ENCODE data around the gene MYO3B. TPM values are rescaled to one million over a fixed set of nuclear protein-coding genes. Genes with fewer than 3 reads are reported as not detected.

MYO3B gene
- total RNA-seq, 1 donor from 2014 or later: 27.3 TPM

DNA sequence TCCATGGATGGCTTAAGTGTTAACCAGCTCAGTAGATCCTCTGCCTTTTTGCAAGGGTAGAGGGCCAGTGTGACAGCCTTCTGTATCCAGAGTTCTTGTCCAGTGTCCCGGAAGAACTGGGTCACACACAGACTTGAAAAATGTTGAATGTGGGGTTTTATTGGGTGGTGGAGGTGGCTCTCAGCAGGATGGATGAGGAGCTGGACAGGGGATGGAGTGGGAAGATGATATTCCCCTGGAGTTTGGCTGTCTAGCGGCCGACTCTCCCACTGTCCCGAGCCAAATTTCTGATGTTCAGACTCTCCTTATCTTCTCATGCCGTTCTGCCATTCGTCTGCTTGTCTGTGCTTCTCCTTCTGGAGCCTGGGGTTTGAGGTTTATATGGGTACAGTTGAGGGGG, 72.6 kb downstream of the MYO3B start:
- Mint-ChIP-seq H3K36me3 (no peaks in the 10 kb centered on the region), H3K27me3 (ENCODE audit: insufficient read depth, low read depth) (peaks cover 4% of the 10 kb centered on the region), H3K9me3 (peaks cover 2% of the 10 kb centered on the region), H3K4me3 (no peak overlapping the region), H3K4me1 (no peaks in the 10 kb centered on the region), H3K27ac (no peak overlapping the region)
- Histone ChIP-seq H4K20me1 (ENCODE audit: low read depth) (no peaks in the 10 kb centered on the region), H3K27ac (no peak overlapping the region), H2AFZ (replicated peaks) (no peak overlapping the region), H3K36me3 (no peaks in the 10 kb centered on the region), H3K4me1 (no peaks in the 10 kb centered on the region), H3K9ac (no peak overlapping the region), H3K27me3 (no peaks in the 10 kb centered on the region), H3K4me3 (no peak overlapping the region), H3F3A (ENCODE audit: low read depth) (no peaks in the 10 kb centered on the region), H3K79me2 (ENCODE audit: low read depth) (no peaks in the 10 kb centered on the region), H3K9me3 (ENCODE audit: low read depth) (no peaks in the 10 kb centered on the region), H3K4me2 (no peak overlapping the region)
- no peak for DNase-seq (ENCODE audit: low spot score)
- TF ChIP-seq, protein P1, sequence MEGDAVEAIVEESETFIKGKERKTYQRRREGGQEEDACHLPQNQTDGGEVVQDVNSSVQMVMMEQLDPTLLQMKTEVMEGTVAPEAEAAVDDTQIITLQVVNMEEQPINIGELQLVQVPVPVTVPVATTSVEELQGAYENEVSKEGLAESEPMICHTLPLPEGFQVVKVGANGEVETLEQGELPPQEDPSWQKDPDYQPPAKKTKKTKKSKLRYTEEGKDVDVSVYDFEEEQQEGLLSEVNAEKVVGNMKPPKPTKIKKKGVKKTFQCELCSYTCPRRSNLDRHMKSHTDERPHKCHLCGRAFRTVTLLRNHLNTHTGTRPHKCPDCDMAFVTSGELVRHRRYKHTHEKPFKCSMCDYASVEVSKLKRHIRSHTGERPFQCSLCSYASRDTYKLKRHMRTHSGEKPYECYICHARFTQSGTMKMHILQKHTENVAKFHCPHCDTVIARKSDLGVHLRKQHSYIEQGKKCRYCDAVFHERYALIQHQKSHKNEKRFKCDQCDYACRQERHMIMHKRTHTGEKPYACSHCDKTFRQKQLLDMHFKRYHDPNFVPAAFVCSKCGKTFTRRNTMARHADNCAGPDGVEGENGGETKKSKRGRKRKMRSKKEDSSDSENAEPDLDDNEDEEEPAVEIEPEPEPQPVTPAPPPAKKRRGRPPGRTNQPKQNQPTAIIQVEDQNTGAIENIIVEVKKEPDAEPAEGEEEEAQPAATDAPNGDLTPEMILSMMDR (IDR thresholded peaks at IDR 0.05): no peak
- no peak for TF ChIP-seq EZH2phosphoT487 (IDR thresholded peaks at IDR 0.05)
- no peak for TF ChIP-seq EZH2 (IDR thresholded peaks at IDR 0.05)

DNA sequence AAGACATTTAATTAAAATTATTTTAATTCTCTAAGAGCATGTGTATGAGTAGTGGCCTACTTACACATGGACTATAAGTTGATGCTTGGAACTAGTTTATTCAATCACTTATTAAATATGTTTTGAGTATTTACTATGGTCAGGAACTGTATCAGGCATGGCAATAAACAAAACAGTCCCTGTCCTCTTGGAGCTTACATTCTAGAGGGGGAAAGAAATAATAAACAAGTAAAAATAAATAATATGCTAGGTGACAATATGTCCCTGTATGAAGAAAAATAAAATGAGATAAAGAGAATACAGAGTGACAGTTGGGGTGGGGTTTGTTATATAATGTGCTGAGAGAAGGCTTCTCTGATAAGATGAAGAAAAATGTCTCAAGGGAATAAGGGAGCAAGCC, 74.5 kb downstream of the MYO3B start:
- no peaks in the 10 kb centered on the region for H3K9me3 ChIP-seq (ENCODE audit: low read depth)
- no peak overlapping the region for H3K4me3 ChIP-seq
- H3K4me1 ChIP-seq: no peaks in the 10 kb centered on the region
- Mint-ChIP-seq H3K4me1 (no peaks in the 10 kb centered on the region), H3K4me3 (no peak overlapping the region), H3K36me3 (no peaks in the 10 kb centered on the region), H3K9me3 (peaks cover 4% of the 10 kb centered on the region), H3K27ac (no peak overlapping the region), H3K27me3 (ENCODE audit: insufficient read depth, low read depth) (peaks cover 4% of the 10 kb centered on the region)
- H3K4me2 ChIP-seq: no peak overlapping the region
- no peak overlapping the region for H2AFZ ChIP-seq (replicated peaks)
- no peak for TF ChIP-seq EZH2 (IDR thresholded peaks at IDR 0.05)
- TF ChIP-seq, protein P1 (IDR thresholded peaks at IDR 0.05): no peak
- no peak for TF ChIP-seq EZH2phosphoT487 (IDR thresholded peaks at IDR 0.05)
- H3K36me3 ChIP-seq: no peaks in the 10 kb centered on the region
- no peaks in the 10 kb centered on the region for H3K79me2 ChIP-seq (ENCODE audit: low read depth)
- no peak overlapping the region for H3K9ac ChIP-seq
- H3K27ac ChIP-seq: no peak overlapping the region
- H3K27me3 ChIP-seq: no peaks in the 10 kb centered on the region
- no peaks in the 10 kb centered on the region for H4K20me1 ChIP-seq (ENCODE audit: low read depth)
- DNase-seq (ENCODE audit: low spot score): no peak
- H3F3A ChIP-seq (ENCODE audit: low read depth): no peaks in the 10 kb centered on the region

DNA sequence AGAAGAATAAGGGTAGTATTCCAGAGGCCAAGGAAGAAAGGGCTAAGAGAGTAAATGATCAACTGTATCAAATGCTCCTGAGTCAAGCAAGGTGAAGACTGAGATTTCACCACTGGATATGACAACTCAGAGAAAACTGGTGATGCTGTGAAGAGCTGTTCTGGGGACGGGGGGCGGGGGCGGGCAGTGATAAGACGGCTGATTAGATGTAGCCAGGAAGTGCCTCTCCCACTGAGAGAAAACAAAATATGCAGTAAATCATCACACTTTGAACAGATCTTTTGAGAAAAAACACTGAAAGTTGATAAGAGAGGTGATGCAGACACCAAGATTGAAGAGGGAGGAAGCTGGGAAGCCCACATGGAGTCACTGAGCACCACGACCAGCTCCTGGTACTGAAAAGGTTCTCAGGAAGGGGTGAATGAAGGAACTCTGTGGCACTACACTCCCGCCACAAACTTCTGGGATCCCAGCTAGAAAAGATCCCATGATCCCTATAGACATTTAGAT, 75.8 kb downstream of the MYO3B start:
- no peaks in the 10 kb centered on the region for H4K20me1 ChIP-seq (ENCODE audit: low read depth)
- H3K9ac ChIP-seq: no peak overlapping the region
- H3K4me3 Mint-ChIP-seq: no peak overlapping the region
- peaks cover 4% of the 10 kb centered on the region for H3K27me3 Mint-ChIP-seq (ENCODE audit: insufficient read depth, low read depth)
- no peak overlapping the region for H2AFZ ChIP-seq (replicated peaks)
- H3K9me3 Mint-ChIP-seq: peaks cover 6% of the 10 kb centered on the region
- H3F3A ChIP-seq (ENCODE audit: low read depth): no peaks in the 10 kb centered on the region
- no peaks in the 10 kb centered on the region for H3K27me3 ChIP-seq
- no peak overlapping the region for H3K27ac ChIP-seq
- H3K36me3 ChIP-seq: no peaks in the 10 kb centered on the region
- no peaks in the 10 kb centered on the region for H3K9me3 ChIP-seq (ENCODE audit: low read depth)
- no peaks in the 10 kb centered on the region for H3K4me1 ChIP-seq
- no peak overlapping the region for H3K4me3 ChIP-seq
- TF ChIP-seq EZH2 (IDR thresholded peaks at IDR 0.05) (no peak), EZH2phosphoT487 (IDR thresholded peaks at IDR 0.05) (no peak)
- TF ChIP-seq, protein P1 (IDR thresholded peaks at IDR 0.05): no peak
- no peak overlapping the region for H3K27ac Mint-ChIP-seq
- DNase-seq (ENCODE audit: low spot score): no peak
- H3K79me2 ChIP-seq (ENCODE audit: low read depth): no peaks in the 10 kb centered on the region
- H3K4me1 Mint-ChIP-seq: no peaks in the 10 kb centered on the region
- H3K36me3 Mint-ChIP-seq: no peaks in the 10 kb centered on the region
- no peak overlapping the region for H3K4me2 ChIP-seq
